GM23248 (cell line): Measurements from ENCODE around the gene ATP2A2.

Source experiments
- EZH2 ChIP-seq: fragments of 200-600 bp; sonication (generic); IDR thresholded peaks from 2 replicates; pipeline ENCODE4 v1.6.1; 2018; ENCODE audit warnings: antibody characterized with exemption, mild to moderate bottlenecking; ENCODE audit not compliant: insufficient read depth, poor library complexity, severe bottlenecking
- EZH2phosphoT487 ChIP-seq: fragments of 200-600 bp; sonication (generic); IDR thresholded peaks from 2 replicates; pipeline ENCODE4 v1.6.1; 2018; ENCODE audit warnings: antibody characterized with exemption, moderate library complexity, mild to moderate bottlenecking, low read depth; ENCODE audit not compliant: insufficient read depth

DNA sequence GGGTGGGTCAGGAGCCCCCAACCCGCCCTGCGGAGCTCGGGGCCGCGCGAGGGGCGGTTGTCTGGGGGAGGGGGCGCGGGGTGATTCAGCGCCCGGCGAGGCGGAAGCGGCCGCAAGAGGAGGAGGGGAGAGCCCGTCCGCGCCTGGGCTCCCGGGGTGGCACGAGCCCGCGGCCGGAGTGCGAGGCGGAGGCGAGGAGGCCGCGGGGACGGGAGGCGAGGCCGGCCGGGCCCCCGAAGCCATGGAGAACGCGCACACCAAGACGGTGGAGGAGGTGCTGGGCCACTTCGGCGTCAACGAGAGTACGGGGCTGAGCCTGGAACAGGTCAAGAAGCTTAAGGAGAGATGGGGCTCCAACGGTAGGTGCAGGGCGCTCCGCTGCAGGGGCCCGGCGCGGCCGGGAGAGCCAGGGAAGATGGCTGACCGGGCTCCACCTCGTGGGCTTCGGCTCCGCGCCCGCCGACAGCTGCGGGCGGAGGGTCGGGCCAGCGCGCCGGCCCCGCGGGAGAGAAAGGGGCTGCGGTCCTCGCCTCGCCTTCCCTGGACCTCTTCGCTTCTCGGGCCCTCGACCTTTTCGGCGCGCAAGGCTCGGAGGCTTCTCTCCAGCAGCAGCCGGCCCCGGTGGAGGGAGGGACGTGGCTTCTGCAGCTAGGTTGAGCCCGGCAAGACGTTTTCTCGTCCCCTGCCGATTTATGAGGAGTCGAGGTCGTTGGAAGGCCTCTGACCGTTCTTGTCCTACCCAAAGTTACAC is 677 bp downstream of the ATP2A2 start:
- TF ChIP-seq EZH2 (no peak), EZH2phosphoT487 (no peak)
